B cell (primary cell): Measurements from ENCODE around the gene ABCC1. TPM values are rescaled to one million over a fixed set of nuclear protein-coding genes. Genes with fewer than 3 reads are reported as not detected.

Experiments
- ATAC-seq: fragments of 200-7000 bp; cut with Tn5 transposase; one replicate; pipeline ENCODE4 v1.10.0; 2021; ENCODE audit warnings: low read depth, mild to moderate bottlenecking, moderate number of reproducible peaks, moderate library complexity
- CTCF ChIA-PET: fragments of 350-600 bp; sonication (Branson Sonifier 250); formaldehyde crosslinking; loops from one replicate; lab custom pipeline; 2021; ENCODE audit warnings: antibody characterized with exemption, inconsistent platforms; lab: Charles Lee
- POLR2A ChIA-PET: fragments of 350-600 bp; sonication (Branson Sonifier 250); formaldehyde crosslinking; loops from one replicate; lab custom pipeline; 2021; ENCODE audit warnings: antibody characterized with exemption; lab: Charles Lee
- DNase-seq: peaks from one replicate; pipeline ENCODE4 v3.0.0; 2013
- H2AFZ ChIP-seq: 2 replicates; pipeline ENCODE4 v1.6.1; 2012; ENCODE audit warnings: mild to moderate bottlenecking, low read depth, low read length; ENCODE audit not compliant: insufficient read depth, poor library complexity, severe bottlenecking
- H3K27ac ChIP-seq, 2 donors: 1 replicate in 1 of 2; 2 replicates in 1 of 2; pipeline ENCODE4 v1.5.1; 2012 to 2013; ENCODE audit warnings: low read length in 2 of 2, mild to moderate bottlenecking in 2 of 2, moderate library complexity in 1 of 2
- H3K27me3 ChIP-seq, 4 experiments: fragments of 200-600 bp in 1 of 4; sonication (generic) in 1 of 4; replicated peaks in 1 of 4; 1 replicate in 2 of 4; 2 replicates in 2 of 4; pipeline versions ENCODE4 v1.6.1 to v1.7.0; 2013 to 2016; ENCODE audit warnings: low read length in 3 of 4, mild to moderate bottlenecking in 2 of 4, mixed read lengths in 1 of 4, moderate library complexity in 1 of 4; ENCODE audit not compliant: insufficient read depth in 4 of 4, control insufficient read depth in 3 of 4; ENCODE audit errors: control extremely low read depth in 1 of 4
- H3K36me3 ChIP-seq, 2 experiments: replicated peaks in 1 of 2; 1 replicate in 1 of 2; 2 replicates in 1 of 2; pipeline versions ENCODE4 v1.6.1 to v1.7.1; 2013; ENCODE audit warnings: low read length in 1 of 2; ENCODE audit not compliant: insufficient read depth in 2 of 2, control insufficient read depth in 1 of 2; ENCODE audit errors: control extremely low read depth in 1 of 2, extremely low read depth in 1 of 2
- H3K4me1 ChIP-seq, 2 donors: fragments of 200-600 bp in 1 of 2; sonication (generic) in 1 of 2; 1 replicate in 1 of 2; 2 replicates in 1 of 2; pipeline versions ENCODE4 v1.5.1 to v1.6.1; 2013 to 2017; ENCODE audit warnings: low read length in 2 of 2; ENCODE audit not compliant: control insufficient read depth in 2 of 2, insufficient read depth in 2 of 2
- H3K4me2 ChIP-seq: replicated peaks from 2 replicates; pipeline ENCODE3; 2012; ENCODE audit warnings: mild to moderate bottlenecking, low read depth, low read length; ENCODE audit not compliant: poor library complexity, severe bottlenecking
- H3K4me3 ChIP-seq, 5 experiments: fragments of 200-600 bp in 1 of 5; sonication (generic) in 1 of 5; 1 replicate in 3 of 5; 2 replicates in 2 of 5; pipeline versions ENCODE4 v1.5.1 to v1.7.0; 2011 to 2016; ENCODE audit warnings: low read length in 4 of 5, mild to moderate bottlenecking in 4 of 5, low read depth in 2 of 5, control low read depth in 1 of 5, moderate library complexity in 1 of 5; ENCODE audit not compliant: insufficient read depth in 1 of 5; ENCODE audit errors: control extremely low read depth in 1 of 5, extremely low read depth in 1 of 5
- H3K79me2 ChIP-seq: fragments of 200-600 bp; sonication (generic); one replicate; pipeline ENCODE4 v1.6.0; 2016; ENCODE audit warnings: low read length; ENCODE audit not compliant: control insufficient read depth, insufficient read depth
- H3K9ac ChIP-seq: fragments of 200-600 bp; sonication (generic); 2 replicates; pipeline ENCODE4 v1.6.1; 2017; ENCODE audit warnings: mild to moderate bottlenecking, low read length, moderate library complexity
- H3K9me3 ChIP-seq, 3 donors: one replicate each; pipeline versions ENCODE4 v1.6.1 to v1.7.1; 2013; ENCODE audit warnings: low read length in 2 of 3; ENCODE audit not compliant: control insufficient read depth in 2 of 3, insufficient read depth in 1 of 3; ENCODE audit errors: control extremely low read depth in 1 of 3
- H4K20me1 ChIP-seq: 2 replicates; pipeline ENCODE4 v1.6.0; 2012; ENCODE audit warnings: mild to moderate bottlenecking, low read length; ENCODE audit not compliant: insufficient read depth, control insufficient read depth, poor library complexity, severe bottlenecking
- H3K27ac Mint-ChIP-seq: one replicate; pipeline ENCODE4 v1.8.0; 2021; ENCODE audit warnings: mixed read lengths
- H3K27me3 Mint-ChIP-seq: one replicate; pipeline ENCODE4 v1.8.0; 2021; ENCODE audit warnings: mixed read lengths
- H3K4me1 Mint-ChIP-seq: one replicate; pipeline ENCODE4 v1.8.0; 2021; ENCODE audit warnings: mixed read lengths
- H3K4me3 Mint-ChIP-seq: one replicate; pipeline ENCODE4 v1.8.0; 2021; ENCODE audit warnings: mixed read lengths
- H3K9me3 Mint-ChIP-seq: one replicate; pipeline ENCODE4 v1.8.0; 2022; ENCODE audit warnings: mixed read lengths; ENCODE audit not compliant: insufficient read depth
- EZH2 ChIP-seq: IDR thresholded peaks from 2 replicates; pipeline ENCODE4 v1.6.1; 2012; ENCODE audit warnings: borderline replicate concordance, low read depth, mild to moderate bottlenecking, moderate library complexity, low read length; ENCODE audit not compliant: insufficient read depth, poor library complexity, severe bottlenecking
- WGBS: methylation state at CpG from one replicate; pipeline ENCODE4 v1.1.5; 2013; ENCODE audit warnings: missing lambda C conversion rate; ENCODE audit not compliant: insufficient coverage; 5-methylcytosine and 5-hydroxymethylcytosine counted together
- intact Hi-C: fragments of 100-400 bp; cut with micrococcal nuclease; formaldehyde crosslinking; loops from one replicate; pipeline ENCODE4 v1.10.0; 2022
- polyA plus RNA-seq: library from polyadenylated mRNA; depleted of rRNA; stranded (reverse); fragments of >200 nt; gene quantifications from 2 replicates; pipeline ENCODE4 v1.2.3, GENCODE V29; 2012
- total RNA-seq, 2 donors: library from RNA; stranded (reverse); fragments of 120-200 nt in 1 of 2; gene quantifications; 1 replicate in 1 of 2; 2 replicates in 1 of 2; pipeline versions ENCODE4 v1.2.3 to v1.2.4, GENCODE V29; 2013 to 2022
- TF ChIP-seq, protein P1 (sequence below): fragments of 200-600 bp; IDR thresholded peaks from one replicate; pipeline ENCODE4 v1.8.0; 2022; ENCODE audit warnings: antibody characterized with exemption, mild to moderate bottlenecking

ABCC1 gene
- total and polyA plus RNA-seq, 2 donors (not counting 1 experiment from before 2014, with no cell fraction given): 21.8 to 73.0 TPM

GRCh38 chr16:16006650-16007049 lies 57.2 kb downstream of the ABCC1 start:
- TF ChIP-seq, protein P1, sequence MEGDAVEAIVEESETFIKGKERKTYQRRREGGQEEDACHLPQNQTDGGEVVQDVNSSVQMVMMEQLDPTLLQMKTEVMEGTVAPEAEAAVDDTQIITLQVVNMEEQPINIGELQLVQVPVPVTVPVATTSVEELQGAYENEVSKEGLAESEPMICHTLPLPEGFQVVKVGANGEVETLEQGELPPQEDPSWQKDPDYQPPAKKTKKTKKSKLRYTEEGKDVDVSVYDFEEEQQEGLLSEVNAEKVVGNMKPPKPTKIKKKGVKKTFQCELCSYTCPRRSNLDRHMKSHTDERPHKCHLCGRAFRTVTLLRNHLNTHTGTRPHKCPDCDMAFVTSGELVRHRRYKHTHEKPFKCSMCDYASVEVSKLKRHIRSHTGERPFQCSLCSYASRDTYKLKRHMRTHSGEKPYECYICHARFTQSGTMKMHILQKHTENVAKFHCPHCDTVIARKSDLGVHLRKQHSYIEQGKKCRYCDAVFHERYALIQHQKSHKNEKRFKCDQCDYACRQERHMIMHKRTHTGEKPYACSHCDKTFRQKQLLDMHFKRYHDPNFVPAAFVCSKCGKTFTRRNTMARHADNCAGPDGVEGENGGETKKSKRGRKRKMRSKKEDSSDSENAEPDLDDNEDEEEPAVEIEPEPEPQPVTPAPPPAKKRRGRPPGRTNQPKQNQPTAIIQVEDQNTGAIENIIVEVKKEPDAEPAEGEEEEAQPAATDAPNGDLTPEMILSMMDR: no peak
- no peak for TF ChIP-seq EZH2
- H3K27me3 Mint-ChIP-seq: no peaks in the 10 kb centered on the region
- H3K27ac Mint-ChIP-seq: peak overlapping the region; percentile 99
- POLR2A ChIA-PET: no interaction called here
- intact Hi-C loops: loop anchor here (1.0 to 2.0 kb wide), 3 partner anchors 45 to 118 kb away; partner anchors contain the start of gene CEP20
- H3K9me3 Mint-ChIP-seq: no peaks in the 10 kb centered on the region
- DNase-seq (no peak), ATAC-seq (no peak)
- H3K4me3 Mint-ChIP-seq: peak overlapping the region; percentile 71
- Histone ChIP-seq H3K79me2 (peaks cover 59% of the 10 kb centered on the region), H3K4me3 (peak overlapping the region in 1 of 5 experiments; percentile 46), H3K4me1 (peaks cover 30 to 42% of the 10 kb centered on the region in 2 donors), H3K4me2 (peak overlapping the region; percentile 70), H3K27me3 (no peaks in the 10 kb centered on the region), H3K9ac (no peak overlapping the region), H2AFZ (peak overlapping the region; percentile 63), H3K27ac (peak overlapping the region; percentile 94 to 96), H4K20me1 (no peaks in the 10 kb centered on the region), H3K36me3 (peaks cover 0 to 14% of the 10 kb centered on the region in 2 experiments), H3K9me3 (peaks cover 0 to 3% (median 0%) of the 10 kb centered on the region in 3 donors)
- CTCF ChIA-PET: interaction anchor here (1.3 to 2.5 kb wide), 3 partner anchors 58 to 132 kb away, joined by 6 to 15 read pairs (median 7); partner anchors contain the start of gene CEP20
- peaks cover 48% of the 10 kb centered on the region for H3K4me1 Mint-ChIP-seq
- 83% methylated on average over 8 of the region's 8 CpGs for WGBS

GRCh38 chr16:16007743-16008111 lies 58.3 kb downstream of the ABCC1 start:
- H3K27ac ChIP-seq: peak overlapping the region; percentile 94 to 96
- H3K79me2 ChIP-seq: peaks cover 57% of the 10 kb centered on the region
- peaks cover 30 to 42% of the 10 kb centered on the region in 2 donors for H3K4me1 ChIP-seq
- peaks cover 3 to 23% of the 10 kb centered on the region in 2 experiments for H3K36me3 ChIP-seq
- peak overlapping the region; percentile 70 for H3K4me2 ChIP-seq
- Mint-ChIP-seq H3K4me1 (peaks cover 45% of the 10 kb centered on the region), H3K27me3 (no peaks in the 10 kb centered on the region), H3K9me3 (no peaks in the 10 kb centered on the region), H3K4me3 (peak overlapping the region; percentile 75), H3K27ac (peak overlapping the region; percentile 99)
- no peaks in the 10 kb centered on the region for H4K20me1 ChIP-seq
- 0% methylated on average over 5 of the region's 11 CpGs for WGBS
- DNase-seq: peak; percentile 91
- ChIA-PET CTCF (interaction anchor here (1.6 to 2.5 kb wide), 2 partner anchors 59 to 120 kb away, joined by 7 to 15 read pairs; partner anchors contain the start of gene CEP20), POLR2A (interaction anchor here (0.5 to 0.8 kb wide), 4 partner anchors 29 to 466 kb away, joined by 3 to 8 read pairs (median 3); no protein-coding TSS in a partner anchor)
- peak overlapping the region in 4 of 5 experiments; percentile 0 to 46 (median 22) for H3K4me3 ChIP-seq
- H2AFZ ChIP-seq: peak overlapping the region; percentile 63
- H3K9me3 ChIP-seq: peaks cover 0 to 3% (median 0%) of the 10 kb centered on the region in 3 donors
- H3K9ac ChIP-seq: peak overlapping the region; percentile 41
- ATAC-seq: peak; percentile 81
- intact Hi-C loops: loop anchor here (1.0 to 2.0 kb wide), 3 partner anchors 46 to 119 kb away; partner anchors contain the start of gene CEP20
- no peak for TF ChIP-seq EZH2
- TF ChIP-seq, protein P1: no peak
- H3K27me3 ChIP-seq: no peaks in the 10 kb centered on the region
